IMR-90 (cell line): ENCODE data around the gene DMD. TPM values are rescaled to one million over a fixed set of nuclear protein-coding genes. Genes with fewer than 3 reads are reported as not detected.

Experiments used
- ATAC-seq: fragments of 200-7000 bp; cut with Tn5 transposase; 2 replicates; pipeline ENCODE4 v1.9.1; 2020; ENCODE audit warnings: low read depth, mild to moderate bottlenecking, moderate library complexity
- BruUV-seq: library from RNA; stranded (reverse); fragments of 400-500 nt; replicated peaks from 2 replicates; lab custom pipeline; 2021; lab: Mats Ljungman, UMichigan
- CTCF ChIA-PET: fragments of 300-600 bp; formaldehyde crosslinking; extraction: SDS; loops from one replicate; lab custom pipeline; 2021; ENCODE audit warnings: antibody characterized with exemption; lab: Yijun Ruan, JAX
- POLR2A ChIA-PET: fragments of 300-600 bp; sonication (Branson Sonifier 250); formaldehyde crosslinking; loops from one replicate; lab custom pipeline; 2022; ENCODE audit warnings: antibody characterized with exemption; ENCODE audit not compliant: unreplicated experiment; lab: Charles Lee
- DNase-seq: peaks from one replicate; pipeline ENCODE4 v3.0.0; 2013
- H2AFZ ChIP-seq: replicated peaks from 2 replicates; pipeline ENCODE3; 2013; ENCODE audit warnings: low read length, mild to moderate bottlenecking; ENCODE audit not compliant: poor library complexity
- H2AK5ac ChIP-seq: 2 replicates; pipeline ENCODE4 v1.6.1; 2013; ENCODE audit warnings: low read depth, low read length, inconsistent platforms
- H2AK9ac ChIP-seq: replicated peaks from 2 replicates; pipeline ENCODE3; 2013; ENCODE audit warnings: mild to moderate bottlenecking, low read depth, low read length, moderate library complexity; ENCODE audit not compliant: poor library complexity
- H2BK120ac ChIP-seq: 2 replicates; pipeline ENCODE4 v1.6.1; 2013; ENCODE audit warnings: low read depth, low read length, inconsistent platforms
- H2BK15ac ChIP-seq: 3 replicates; pipeline ENCODE4 v1.6.1; 2013; ENCODE audit warnings: low read depth, low read length, inconsistent platforms
- H2BK20ac ChIP-seq: 2 replicates; pipeline ENCODE4 v1.6.1; 2013; ENCODE audit warnings: low read depth, mild to moderate bottlenecking, inconsistent platforms, low read length, moderate library complexity
- H2BK5ac ChIP-seq: 2 replicates; pipeline ENCODE4 v1.6.1; 2013; ENCODE audit warnings: mild to moderate bottlenecking, low read depth, low read length, inconsistent platforms; ENCODE audit not compliant: poor library complexity, severe bottlenecking
- H3K14ac ChIP-seq: replicated peaks from 2 replicates; pipeline ENCODE4 v1.6.1; 2013; ENCODE audit warnings: low read depth, low read length, inconsistent platforms
- H3K18ac ChIP-seq: 2 replicates; pipeline ENCODE4 v1.6.1; 2013; ENCODE audit warnings: low read depth, low read length, control low read depth
- H3K23ac ChIP-seq: 2 replicates; pipeline ENCODE4 v1.6.1; 2013; ENCODE audit warnings: low read depth, low read length, inconsistent platforms
- H3K27ac ChIP-seq: 2 replicates; pipeline ENCODE4 v1.5.1; 2013; ENCODE audit warnings: mild to moderate bottlenecking, control low read depth, low read length; ENCODE audit not compliant: insufficient read depth
- H3K27me3 ChIP-seq: 2 replicates; pipeline ENCODE4 v1.6.1; 2013; ENCODE audit warnings: low read length; ENCODE audit not compliant: control insufficient read depth, insufficient read depth
- H3K36me3 ChIP-seq: 2 replicates; pipeline ENCODE4 v1.6.1; 2013; ENCODE audit warnings: low read length, mixed read lengths; ENCODE audit not compliant: control insufficient read depth, insufficient read depth
- H3K4ac ChIP-seq: 2 replicates; pipeline ENCODE4 v1.6.1; 2013; ENCODE audit warnings: low read depth, low read length, inconsistent platforms
- H3K4me1 ChIP-seq: 2 replicates; pipeline ENCODE4 v1.6.1; 2013; ENCODE audit warnings: low read length, mixed read lengths; ENCODE audit not compliant: control insufficient read depth, insufficient read depth
- H3K4me2 ChIP-seq: 2 replicates; pipeline ENCODE4 v1.6.1; 2013; ENCODE audit warnings: low read depth, mild to moderate bottlenecking, control low read depth, low read length, moderate library complexity
- H3K4me3 ChIP-seq: 2 replicates; pipeline ENCODE4 v1.5.1; 2013; ENCODE audit warnings: low read depth, mild to moderate bottlenecking, control low read depth, low read length, moderate library complexity; ENCODE audit not compliant: insufficient read depth
- H3K56ac ChIP-seq: 2 replicates; pipeline ENCODE4 v1.6.1; 2013; ENCODE audit warnings: low read length, inconsistent platforms; ENCODE audit not compliant: insufficient read depth; ENCODE audit errors: extremely low read depth
- H3K79me1 ChIP-seq, 2 experiments: 2 replicates each; pipeline ENCODE4 v1.6.1; 2013; ENCODE audit warnings: low read length in 2 of 2, inconsistent platforms in 1 of 2, low read depth in 1 of 2
- H3K9ac ChIP-seq: 2 replicates; pipeline ENCODE4 v1.6.1; 2013; ENCODE audit warnings: low read depth, low read length, control low read depth
- H3K9me1 ChIP-seq: 2 replicates; pipeline ENCODE4 v1.6.1; 2013; ENCODE audit warnings: low read length, inconsistent platforms; ENCODE audit not compliant: insufficient read depth
- H3K9me3 ChIP-seq: 2 replicates; pipeline ENCODE4 v1.6.1; 2013; ENCODE audit warnings: low read length; ENCODE audit not compliant: control insufficient read depth, insufficient read depth
- H4K20me1 ChIP-seq: 2 replicates; pipeline ENCODE4 v1.6.1; 2013; ENCODE audit warnings: low read length, inconsistent platforms; ENCODE audit not compliant: insufficient read depth
- H4K5ac ChIP-seq: 2 replicates; pipeline ENCODE4 v1.6.1; 2013; ENCODE audit warnings: mild to moderate bottlenecking, low read depth, low read length, control low read depth
- H4K8ac ChIP-seq, 2 experiments: 2 replicates each; pipeline ENCODE4 v1.6.1; 2013; ENCODE audit warnings: low read depth in 2 of 2, low read length in 2 of 2, control low read depth in 1 of 2, inconsistent platforms in 1 of 2
- H4K91ac ChIP-seq: 2 replicates; pipeline ENCODE4 v1.6.1; 2013; ENCODE audit warnings: low read depth, low read length, inconsistent platforms; ENCODE audit not compliant: insufficient read depth
- NFE2L2 ChIP-seq: fragments of 150-350 bp; IDR thresholded peaks from 2 replicates; pipeline ENCODE4 v1.6.1; 2016; ENCODE audit warnings: low read depth, mild to moderate bottlenecking, low read length
- WGBS, 2 experiments: methylation state at CpG; one replicate each; pipeline versions ENCODE4 v1.1.5 to v1.1.7; 2013; ENCODE audit warnings: missing lambda C conversion rate in 2 of 2; ENCODE audit not compliant: insufficient read length in 1 of 2; ENCODE audit errors: extremely low coverage in 2 of 2; 5-methylcytosine and 5-hydroxymethylcytosine counted together
- dilution Hi-C: fragments of 300-500 bp; cut with HindIII; formaldehyde crosslinking; loops from one replicate; pipeline ENCODE4 v1.14.3; 2018; ENCODE audit warnings: low sequenced_read_pairs; ENCODE audit not compliant: unreplicated experiment
- in situ Hi-C: fragments of 300-500 bp; cut with MboI; formaldehyde crosslinking; loops from 3 replicates; pipeline ENCODE4 v1.14.3; 2019; ENCODE audit warnings: low sequenced_read_pairs, inconsistent platforms, mixed read lengths
- intact Hi-C: fragments of 100-400 bp; cut with micrococcal nuclease; formaldehyde crosslinking; loops from 2 replicates; pipeline ENCODE4 v1.10.0; 2022
- polyA plus RNA-seq, 3 experiments: library from polyadenylated mRNA; depleted of rRNA; stranded (reverse); fragments of >200 nt; gene quantifications; 2 replicates each; pipeline ENCODE4 v1.2.3, GENCODE V29; 2012; ENCODE audit warnings: low replicate concordance in 1 of 3
- total RNA-seq: library from RNA; depleted of rRNA; stranded (reverse); fragments of >200 nt; gene quantifications from 2 replicates; pipeline ENCODE4 v1.2.3, GENCODE V29; 2012

Gene DMD
- total and polyA plus RNA-seq, 2 of the 4 experiments (the other 2 are of a cell fraction): 6.6 to 11.8 TPM

GRCh38 chrX:32538554-32538953, 672.8 kb downstream of the DMD start:
- ChIA-PET CTCF (no interaction called here), POLR2A (no interaction called here)
- Histone ChIP-seq H3K14ac (no peak overlapping the region), H3K9me3 (no peaks in the 10 kb centered on the region), H3K4me2 (no peak overlapping the region), H2BK5ac (no peak overlapping the region), H3K18ac (no peak overlapping the region), H3K56ac (no peak overlapping the region), H3K36me3 (no peaks in the 10 kb centered on the region), H3K9me1 (no peaks in the 10 kb centered on the region), H3K27ac (no peak overlapping the region), H3K23ac (no peak overlapping the region), H3K27me3 (no peaks in the 10 kb centered on the region), H3K4me3 (no peak overlapping the region), H3K4ac (no peak overlapping the region), H3K9ac (no peak overlapping the region), H3K79me1 (no peaks in the 10 kb centered on the region), H4K5ac (no peak overlapping the region), H4K20me1 (no peaks in the 10 kb centered on the region), H3K4me1 (no peaks in the 10 kb centered on the region), H4K8ac (no peak overlapping the region), H2BK15ac (no peak overlapping the region), H2AFZ (no peak overlapping the region), H2AK9ac (no peak overlapping the region), H2AK5ac (no peak overlapping the region), H4K91ac (no peak overlapping the region), H2BK120ac (no peak overlapping the region), H2BK20ac (no peak overlapping the region)
- DNase-seq: no peak
- dilution Hi-C loops (no loop called here), in situ Hi-C loops (loop anchor here (10.0 kb wide), 1 partner anchor 796 kb away; no protein-coding TSS in a partner anchor), intact Hi-C loops (no loop called here)
- 50% methylated on average over 2 of the region's 8 CpGs; no CpG with 5 or more reads in 1 of the 2 experiments for WGBS, 2 experiments
- no peak for ATAC-seq
- BruUV-seq: no TSS peak
- TF ChIP-seq NFE2L2: no peak
